Lower lobe of right lung (tissue), 2 donors: ENCODE measurements around the gene ARHGDIA. TPM values are rescaled to one million over a fixed set of nuclear protein-coding genes. Genes with fewer than 3 reads are reported as not detected.

Source experiments
- ATAC-seq, 2 donors: fragments of 200-7000 bp; cut with Tn5 transposase; one replicate each; pipeline ENCODE4 v1.9.1; 2020 to 2022; ENCODE audit warnings: mild to moderate bottlenecking in 2 of 2, moderate library complexity in 2 of 2
- DNase-seq: peaks from one replicate; pipeline ENCODE4 v3.0.0-alpha.2; 2020
- H3K27ac ChIP-seq: fragments of 200-600 bp; one replicate; pipeline ENCODE4 v1.8.0; 2022
- H3K27me3 ChIP-seq: fragments of 200-600 bp; one replicate; pipeline ENCODE4 v1.8.0; 2022; ENCODE audit warnings: low read depth
- H3K36me3 ChIP-seq: fragments of 200-600 bp; one replicate; pipeline ENCODE4 v1.8.0; 2022; ENCODE audit warnings: mild to moderate bottlenecking
- H3K4me1 ChIP-seq: fragments of 200-600 bp; one replicate; pipeline ENCODE4 v1.8.0; 2022
- H3K4me3 ChIP-seq: fragments of 200-600 bp; one replicate; pipeline ENCODE4 v1.8.0; 2022; ENCODE audit warnings: mild to moderate bottlenecking
- H3K9me3 ChIP-seq: fragments of 200-600 bp; one replicate; pipeline ENCODE4 v1.8.0; 2022
- CTCF ChIP-seq: fragments of 200-600 bp; IDR thresholded peaks from one replicate; pipeline ENCODE4 v1.8.0; 2022; ENCODE audit warnings: antibody characterized with exemption, mild to moderate bottlenecking
- intact Hi-C: fragments of 100-400 bp; cut with DNase I; formaldehyde crosslinking; loops from one replicate; pipeline ENCODE4 v1.11.0; 2022
- total RNA-seq: library from RNA; stranded (reverse); fragmentation: NEBNext Ultra II Directional; extraction: Animal tissue kit (Norgen Biotek cat#: 25700); gene quantifications from one replicate; pipeline ENCODE4 v1.2.1, GENCODE V29; 2021
- donor health status: DM: no; HTN: yes; CAD: no; lungs with severe emphysema.

Gene ARHGDIA
- total RNA-seq, 1 donor from 2014 or later = 331 TPM

GRCh38 chr17:81821603-81822311 is 49.4 kb downstream of the ARHGDIA start:
- DNase-seq (peak; percentile 92), ATAC-seq (peak; percentile 94)
- peak; percentile 76 for TF ChIP-seq CTCF
- Histone ChIP-seq H3K27ac (peak overlapping the region; percentile 86), H3K27me3 (peaks cover 5% of the 10 kb centered on the region), H3K4me1 (peaks cover 17% of the 10 kb centered on the region), H3K4me3 (no peak overlapping the region), H3K9me3 (no peaks in the 10 kb centered on the region), H3K36me3 (peaks cover 15% of the 10 kb centered on the region)
- intact Hi-C loops = no loop called here

GRCh38 chr17:81821147-81821546 is 50.0 kb downstream of the ARHGDIA start:
- no peak for TF ChIP-seq CTCF
- peaks cover 17% of the 10 kb centered on the region for H3K4me1 ChIP-seq
- intact Hi-C loops = no loop called here
- H3K27ac ChIP-seq = peak overlapping the region; percentile 86
- DNase-seq (no peak), ATAC-seq (no peak)
- no peaks in the 10 kb centered on the region for H3K9me3 ChIP-seq
- no peak overlapping the region for H3K4me3 ChIP-seq
- peaks cover 15% of the 10 kb centered on the region for H3K36me3 ChIP-seq
- H3K27me3 ChIP-seq = peaks cover 5% of the 10 kb centered on the region

GRCh38 chr17:81819708-81820107 is 51.4 kb downstream of the ARHGDIA start:
- Histone ChIP-seq H3K4me1 (peaks cover 17% of the 10 kb centered on the region), H3K27ac (no peak overlapping the region), H3K27me3 (peaks cover 5% of the 10 kb centered on the region), H3K4me3 (no peak overlapping the region), H3K36me3 (peaks cover 15% of the 10 kb centered on the region), H3K9me3 (no peaks in the 10 kb centered on the region)
- ATAC-seq = no peak
- DNase-seq = no peak
- TF ChIP-seq CTCF = no peak
- intact Hi-C loops = no loop called here

- Histone ChIP-seq H3K4me1 (peaks cover 17% of the 10 kb centered on the region), H3K4me3 (no peak overlapping the region), H3K9me3 (no peaks in the 10 kb centered on the region), H3K27ac (no peak overlapping the region), H3K27me3 (peaks cover 11% of the 10 kb centered on the region), H3K36me3 (peaks cover 4% of the 10 kb centered on the region)
- no peak for ATAC-seq
- no peak for DNase-seq
- intact Hi-C loops = no loop called here
- no peak for TF ChIP-seq CTCF
These were observed 53.4 kb downstream of the ARHGDIA start for GRCh38 chr17:81817758-81818147.

Other genes with a start within 250 kb of the ARHGDIA start
- gene NPLOC4, start 234.2 kb downstream of the ARHGDIA start, total RNA-seq = 69.6 TPM
- gene TSPAN10, start 234.1 kb downstream of the ARHGDIA start, total RNA-seq = 1.1 TPM
- 2.0 TPM for gene PDE6G, start 214.8 kb downstream of the ARHGDIA start, total RNA-seq
- 29.7 TPM for gene OXLD1, start 204.7 kb downstream of the ARHGDIA start, total RNA-seq
- gene CCDC137, start 204.6 kb downstream of the ARHGDIA start, total RNA-seq = 12.8 TPM
- gene ARL16, start 187.5 kb downstream of the ARHGDIA start, total RNA-seq = 19.0 TPM
- 92.0 TPM for gene HGS, start 187.3 kb downstream of the ARHGDIA start, total RNA-seq
- 35.0 TPM for gene MRPL12, start 168.0 kb downstream of the ARHGDIA start, total RNA-seq
- gene SLC25A10, start 159.1 kb downstream of the ARHGDIA start, total RNA-seq = 7.3 TPM
- gene GCGR, start 67.2 kb downstream of the ARHGDIA start, total RNA-seq = not detected
- gene MCRIP1, start 38.0 kb downstream of the ARHGDIA start, total RNA-seq = 69.2 TPM
- gene PPP1R27, start 36.3 kb downstream of the ARHGDIA start, total RNA-seq = not detected
- 432 TPM for gene P4HB, start 10.8 kb downstream of the ARHGDIA start, total RNA-seq
- 42.7 TPM for gene ALYREF, start 20.2 kb upstream of the ARHGDIA start, total RNA-seq
- gene ANAPC11, start 20.4 kb upstream of the ARHGDIA start, total RNA-seq = 81.9 TPM
- 0.71 TPM for gene NPB, start 30.9 kb upstream of the ARHGDIA start, total RNA-seq
- gene PCYT2, start 40.1 kb upstream of the ARHGDIA start, total RNA-seq = 39.7 TPM
- 32.8 TPM for gene SIRT7, start 46.8 kb upstream of the ARHGDIA start, total RNA-seq
- gene MAFG, start 56.4 kb upstream of the ARHGDIA start, total RNA-seq = 30.7 TPM
- 23.0 TPM for gene PYCR1, start 66.0 kb upstream of the ARHGDIA start, total RNA-seq
- not detected for gene MYADML2, start 75.9 kb upstream of the ARHGDIA start, total RNA-seq
- 4.4 TPM for gene NOTUM, start 89.8 kb upstream of the ARHGDIA start, total RNA-seq
- 45.3 TPM for gene ASPSCR1, start 106.3 kb upstream of the ARHGDIA start, total RNA-seq
- gene CENPX, start 151.5 kb upstream of the ARHGDIA start, total RNA-seq = 43.8 TPM
- gene LRRC45, start 152.0 kb upstream of the ARHGDIA start, total RNA-seq = 17.3 TPM
- 2.8 TPM for gene RAC3, start 160.3 kb upstream of the ARHGDIA start, total RNA-seq
- gene DCXR, start 166.4 kb upstream of the ARHGDIA start, total RNA-seq = 133 TPM
- 35.1 TPM for gene RFNG, start 180.5 kb upstream of the ARHGDIA start, total RNA-seq
- 71.5 TPM for gene GPS1, start 180.6 kb upstream of the ARHGDIA start, total RNA-seq
- gene DUS1L, start 194.5 kb upstream of the ARHGDIA start, total RNA-seq = 85.1 TPM
- gene FASN, start 226.9 kb upstream of the ARHGDIA start, total RNA-seq = 302 TPM